HG03571 (cell line): Measurements from ENCODE around the gene STAMBP.
"Not testable (repeated sequence)": the region's sequence is repeated elsewhere in the genome, so short reads cannot be mapped to it uniquely, and the experiment has no call there.

Experiments used
- ATAC-seq: cut with Tn5 transposase; IDR thresholded peaks from one replicate; pipeline ENCODE4 v1.9.1; 2021; ENCODE audit not compliant: unreplicated experiment

The STAMBP gene

DNA sequence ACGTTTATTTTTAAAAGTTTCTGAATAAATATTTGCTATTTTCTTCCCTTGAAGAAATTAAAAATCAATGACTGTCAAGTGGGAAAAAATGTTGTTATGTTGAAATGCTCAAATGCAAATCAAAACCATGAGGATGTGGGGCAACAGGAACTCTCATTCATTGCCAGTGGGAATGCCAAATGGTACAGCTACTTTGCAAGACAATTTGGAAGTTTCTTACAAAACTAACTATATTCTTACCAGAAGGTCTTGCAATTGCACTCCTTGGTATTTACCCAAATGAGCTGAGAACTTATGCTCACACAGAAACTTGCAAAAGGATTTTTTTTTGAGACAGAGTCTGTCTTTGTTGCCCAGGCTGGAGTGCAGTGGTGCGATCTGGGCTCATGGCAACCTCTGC lies 56.6 kb downstream of the STAMBP start:
- no peak for ATAC-seq

GRCh38 chr2:73886357-73886756 lies 57.6 kb downstream of the STAMBP start:
- ATAC-seq, result no peak

GRCh38 chr2:73887596-73888353 lies 59.0 kb downstream of the STAMBP start:
- ATAC-seq, result not testable (repeated sequence)

DNA sequence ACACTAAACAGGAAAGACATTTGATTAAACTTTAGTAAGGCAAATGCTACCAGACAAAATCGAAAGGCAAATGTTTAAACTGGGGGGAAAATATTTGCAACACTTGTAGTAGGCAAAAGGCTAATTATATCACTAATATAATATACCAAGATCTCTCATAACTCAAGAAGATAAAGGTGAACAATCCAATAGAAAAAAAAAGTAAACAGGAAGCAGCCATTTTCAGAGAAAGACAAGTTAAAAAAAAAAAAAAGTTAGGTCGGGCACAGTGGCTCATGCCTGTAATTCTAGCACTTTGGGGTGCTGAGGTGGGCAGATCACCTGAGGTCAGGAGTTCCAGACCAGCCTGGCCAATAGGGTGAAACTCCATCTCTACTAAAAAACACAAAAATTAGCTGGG lies 59.6 kb downstream of the STAMBP start:
- ATAC-seq, result no peak

GRCh38 chr2:73889206-73889605 lies 60.4 kb downstream of the STAMBP start:
- no peak for ATAC-seq

- no peak for ATAC-seq
These were observed 61.7 kb downstream of the STAMBP start for GRCh38 chr2:73890301-73891092.

GRCh38 chr2:73891276-73891901 lies 62.6 kb downstream of the STAMBP start:
- ATAC-seq, result no peak

- no peak for ATAC-seq
These were observed 64.0 kb downstream of the STAMBP start, which contains the start of gene ACTG2 for GRCh38 chr2:73892631-73893329. Gene ACTG2 (plus strand): TSS chr2:73893008. CDS start chr2:73901312, 8,304 bp downstream.

DNA sequence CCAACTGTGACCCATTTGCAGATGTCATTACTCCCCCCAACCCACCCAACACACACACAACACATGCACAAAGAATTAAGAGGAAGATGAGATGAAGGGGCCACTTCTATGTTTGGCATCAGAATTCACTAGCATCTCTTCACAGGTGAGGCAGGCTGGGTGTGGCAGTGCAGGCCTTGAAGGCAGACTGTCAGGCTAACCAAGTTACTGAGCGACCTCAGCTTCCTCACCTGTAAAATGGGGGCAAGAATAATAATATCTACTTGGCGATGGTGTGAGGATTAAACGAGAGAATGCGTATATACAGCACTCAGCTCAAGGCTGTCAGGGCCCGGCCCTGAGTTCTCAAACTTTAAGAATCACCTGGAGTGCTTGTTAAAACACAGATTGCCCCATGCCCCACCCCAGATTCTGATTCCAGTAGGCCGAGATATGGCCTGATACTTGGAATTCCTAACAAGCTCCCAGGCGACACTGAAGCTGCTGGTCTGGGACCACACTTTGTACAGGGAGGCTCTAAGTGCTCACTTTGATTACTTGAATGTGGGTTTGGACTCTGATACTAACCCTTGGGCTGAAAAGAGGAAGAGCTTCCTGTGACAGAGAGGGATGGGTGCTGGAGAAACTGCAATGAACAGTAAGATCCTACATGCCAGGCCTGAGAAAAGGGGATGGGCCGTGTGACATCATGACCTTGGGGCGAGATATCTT lies 65.2 kb downstream of the STAMBP start:
- no peak for ATAC-seq

GRCh38 chr2:73894475-73894850 lies 65.7 kb downstream of the STAMBP start:
- no peak for ATAC-seq

DNA sequence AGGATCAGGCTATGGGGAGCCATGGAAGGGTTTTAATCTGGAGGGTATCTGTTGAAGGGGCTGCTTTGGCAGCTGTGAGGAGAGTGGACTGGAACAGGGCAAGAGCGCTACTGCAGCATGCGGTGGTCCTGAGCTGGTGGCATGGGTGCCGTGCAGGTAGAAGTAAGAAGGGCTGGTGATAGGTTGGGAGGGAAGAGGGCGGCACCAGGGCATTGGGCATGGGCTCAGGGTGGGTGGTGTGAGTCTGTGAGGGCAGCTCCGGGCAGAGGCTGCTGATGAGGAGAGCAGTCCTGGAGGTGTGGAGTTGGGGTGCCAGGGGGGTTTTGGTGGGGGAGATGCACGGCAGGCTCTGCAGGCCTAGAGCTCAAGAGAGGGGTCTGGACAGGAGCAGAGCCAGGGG lies 66.1 kb downstream of the STAMBP start:
- no peak for ATAC-seq

DNA sequence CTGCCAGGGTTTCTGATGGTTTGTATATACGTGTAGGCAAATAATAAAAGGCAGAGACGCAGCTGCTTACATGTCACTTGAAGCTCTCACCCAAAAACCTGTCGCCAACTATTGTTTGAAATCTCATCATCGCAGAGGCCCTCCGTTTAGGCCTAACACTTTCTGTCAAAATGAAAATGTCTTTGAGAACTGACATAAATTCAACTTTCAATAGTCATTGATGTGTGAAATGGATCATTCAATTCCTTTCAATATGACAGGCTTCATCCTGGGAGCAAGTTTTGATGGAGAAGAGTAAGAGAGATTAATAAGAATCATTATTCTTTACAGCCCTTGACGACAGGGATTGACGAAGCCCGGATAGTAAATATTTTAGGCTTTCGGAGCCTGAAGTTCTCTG lies 66.7 kb downstream of the STAMBP start:
- no peak for ATAC-seq

GRCh38 chr2:73896362-73897239 lies 67.8 kb downstream of the STAMBP start:
- peak; percentile 86 for ATAC-seq

- ATAC-seq, result no peak
These were observed 68.5 kb downstream of the STAMBP start for GRCh38 chr2:73897240-73897583.

DNA sequence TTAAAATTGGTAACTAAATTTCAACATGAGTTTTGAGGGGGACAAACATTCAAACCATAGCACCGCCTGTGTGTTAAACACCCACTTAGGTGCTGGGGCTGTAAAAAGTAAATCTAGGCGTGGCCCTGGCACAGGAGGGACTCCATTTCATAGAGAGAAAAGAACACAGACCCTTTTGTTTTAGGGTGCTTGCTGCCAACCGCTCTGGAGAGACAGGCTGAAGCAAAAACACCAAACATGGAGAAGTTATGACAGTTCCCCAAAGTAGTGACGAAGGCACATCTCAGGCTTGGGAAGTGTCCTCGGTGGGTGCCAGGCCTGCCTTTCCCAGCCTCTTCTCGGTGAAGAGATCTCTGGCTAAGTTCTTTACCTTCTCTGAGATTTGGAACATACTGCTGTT lies 69.2 kb downstream of the STAMBP start:
- no peak for ATAC-seq

GRCh38 chr2:73899801-73900336 lies 71.1 kb downstream of the STAMBP start:
- no peak for ATAC-seq

- no peak for ATAC-seq
These were observed 72.4 kb downstream of the STAMBP start for GRCh38 chr2:73901143-73901542.

DNA sequence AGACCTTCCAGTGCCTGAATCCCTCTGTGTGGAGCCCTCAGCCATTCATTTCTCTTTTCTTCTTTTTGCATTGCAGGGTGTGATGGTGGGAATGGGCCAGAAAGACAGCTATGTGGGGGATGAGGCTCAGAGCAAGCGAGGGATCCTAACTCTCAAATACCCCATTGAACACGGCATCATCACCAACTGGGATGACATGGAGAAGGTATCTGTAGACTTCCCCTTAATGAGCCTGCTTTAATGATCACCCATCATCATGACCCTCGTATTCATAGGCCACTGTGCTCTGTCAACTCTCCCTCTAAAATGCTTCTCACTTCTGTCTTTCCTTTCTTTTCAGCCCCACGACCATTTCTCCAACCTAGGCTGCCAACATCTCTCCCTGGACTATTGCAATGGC lies 73.5 kb downstream of the STAMBP start:
- ATAC-seq, result no peak

DNA sequence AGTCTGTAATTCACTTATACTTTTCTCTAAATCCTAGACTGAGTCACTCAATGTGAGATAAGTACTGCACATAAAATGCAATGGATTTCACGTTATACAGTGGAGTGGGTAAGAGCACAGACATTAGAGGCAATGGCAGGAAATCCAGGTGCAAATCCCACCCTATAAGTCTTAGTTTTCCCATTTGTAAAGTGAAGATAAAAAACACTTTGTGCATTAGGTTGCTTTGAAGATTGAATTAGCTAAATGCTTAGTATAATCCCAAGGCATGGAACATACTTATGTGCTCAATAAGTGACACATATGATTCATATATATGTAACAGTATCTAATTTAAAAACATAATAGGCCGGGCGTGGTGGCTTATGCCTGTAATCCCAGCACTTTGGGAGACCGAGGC lies 74.6 kb downstream of the STAMBP start:
- ATAC-seq, result no peak
